Neural progenitor cell (in vitro differentiated cells): ENCODE data around the gene LRRC47.

ENCODE experiments used
- CTCF ChIP-seq: fragments of 200-600 bp; sonication (generic); IDR thresholded peaks from 2 replicates; pipeline ENCODE4 v1.5.1; 2017; ENCODE audit warnings: antibody characterized with exemption, mild to moderate bottlenecking
- EZH2 ChIP-seq: fragments of 200-600 bp; sonication (generic); IDR thresholded peaks from 2 replicates; pipeline ENCODE4 v1.6.1; 2017; ENCODE audit warnings: antibody characterized with exemption, mild to moderate bottlenecking, moderate library complexity
- EZH2phosphoT487 ChIP-seq: fragments of 200-600 bp; sonication (generic); IDR thresholded peaks from 2 replicates; pipeline ENCODE4 v1.6.1; 2017; ENCODE audit warnings: antibody characterized with exemption

GRCh38 chr1:3819771-3820200 is 23.5 kb upstream of the LRRC47 start:
- TF ChIP-seq CTCF (no peak), EZH2 (no peak), EZH2phosphoT487 (no peak)
